Frontal cortex (tissue), 4 donors: ENCODE data around the gene DHFR2. TPM values are rescaled to one million over a fixed set of nuclear protein-coding genes. Genes with fewer than 3 reads are reported as not detected.
A peak's percentile ranks its signal among the peaks of the same experiment; 100 is the strongest.
"Not testable (repeated sequence)": the region's sequence is repeated elsewhere in the genome, so short reads cannot be mapped to it uniquely, and the experiment has no call there.

ENCODE experiments used
- DNase-seq, 2 donors: peaks; one replicate each; pipeline ENCODE4 v3.0.0; 2012; ENCODE audit warnings: low spot score in 2 of 2
- FAIRE-seq: peaks from 2 replicates; lab custom pipeline; 2012; peaks lifted over from hg19 to GRCh38; lab: Jason Lieb, UNC
- total RNA-seq: library from RNA; depleted of rRNA; stranded (reverse); fragments of >200 nt; gene quantifications from one replicate; pipeline ENCODE4 v1.2.3, GENCODE V29; 2014
- donor health status: control.
- donor health status: control.
- donor health status: control.

DHFR2 gene
- 10.2 TPM for total RNA-seq

GRCh38 chr3:94062513-94063404, at the start of gene DHFR2, which contains the start of gene NSUN3:
TSS of gene DHFR2 (minus strand) at chr3:94062916. CDS start at chr3:94061511, 1,405 bp downstream.
TSS of gene NSUN3 (plus strand) at chr3:94063061. CDS start at chr3:94063127, 66 bp downstream.
- peak; percentile 20 to 63 for DNase-seq
- FAIRE-seq = no peak

GRCh38 chr3:94110854-94111253, 48.1 kb upstream of the DHFR2 start:
- DNase-seq = no peak
- no peak for FAIRE-seq

GRCh38 chr3:94110232-94110631, 47.5 kb upstream of the DHFR2 start:
- FAIRE-seq, DNase-seq: not testable (repeated sequence)

- FAIRE-seq (no peak), DNase-seq (no peak)
Observed at GRCh38 chr3:94106268-94106667, 43.6 kb upstream of the DHFR2 start.

- DNase-seq (no peak), FAIRE-seq (no peak)
Observed at GRCh38 chr3:94101860-94102259, 39.1 kb upstream of the DHFR2 start.

GRCh38 chr3:94099311-94099710, 36.6 kb upstream of the DHFR2 start:
- no peak for DNase-seq
- no peak for FAIRE-seq

- DNase-seq (no peak), FAIRE-seq (no peak)
Observed at GRCh38 chr3:94098452-94098851, 35.7 kb upstream of the DHFR2 start.

- FAIRE-seq (no peak), DNase-seq (no peak)
Observed at GRCh38 chr3:94095111-94095510, 32.4 kb upstream of the DHFR2 start.

GRCh38 chr3:94093151-94093550, 30.4 kb upstream of the DHFR2 start:
- DNase-seq = no peak

GRCh38 chr3:94092086-94092485, 29.4 kb upstream of the DHFR2 start:
- DNase-seq = no peak
- FAIRE-seq = no peak

More at GRCh38 chr3:94093151-94093550, 30.4 kb upstream of the DHFR2 start:
- FAIRE-seq = no peak

- DNase-seq (no peak), FAIRE-seq (no peak)
Observed at GRCh38 chr3:94089126-94089525, 26.4 kb upstream of the DHFR2 start.

GRCh38 chr3:94083261-94083660, 20.5 kb upstream of the DHFR2 start:
- FAIRE-seq (no peak), DNase-seq (no peak)

GRCh38 chr3:94082391-94082937, 19.7 kb upstream of the DHFR2 start:
- DNase-seq (no peak), FAIRE-seq (no peak)

GRCh38 chr3:94081884-94082283, 19.2 kb upstream of the DHFR2 start:
- DNase-seq (no peak), FAIRE-seq (no peak)

- FAIRE-seq, DNase-seq: not testable (repeated sequence)
Observed at GRCh38 chr3:94080552-94080951, 17.8 kb upstream of the DHFR2 start.

GRCh38 chr3:94076055-94076454, 13.3 kb upstream of the DHFR2 start:
- DNase-seq = no peak
- no peak for FAIRE-seq

GRCh38 chr3:94071713-94072284, 9.1 kb upstream of the DHFR2 start:
- FAIRE-seq (no peak), DNase-seq (no peak)

GRCh38 chr3:94070341-94070911, 7.7 kb upstream of the DHFR2 start:
- FAIRE-seq = no peak
- DNase-seq = no peak

GRCh38 chr3:94069194-94069813, 6.6 kb upstream of the DHFR2 start:
- FAIRE-seq (peak; percentile 89), DNase-seq (peak in 1 of 2 donors; percentile 6)
